CD4-positive, alpha-beta memory T cell (primary cell): ENCODE data around the gene NOL3. TPM values are rescaled to one million over a fixed set of nuclear protein-coding genes. Genes with fewer than 3 reads are reported as not detected.

ENCODE experiments used
- CTCF ChIA-PET: fragments of 350-600 bp; sonication (Branson Sonifier 250); formaldehyde crosslinking; loops from one replicate; lab custom pipeline; 2021; ENCODE audit warnings: inconsistent platforms; ENCODE audit not compliant: partially characterized antibody; lab: Charles Lee
- POLR2A ChIA-PET: fragments of 350-600 bp; sonication (Branson Sonifier 250); formaldehyde crosslinking; loops from one replicate; lab custom pipeline; 2021; ENCODE audit not compliant: partially characterized antibody; lab: Charles Lee
- DNase-seq, 5 donors: peaks; one replicate each; pipeline versions ENCODE4 v3.0.0 to v3.0.0-alpha.2; 2020 to 2022; ENCODE audit warnings: mixed read lengths in 1 of 5
- H3K27ac ChIP-seq: one replicate; pipeline ENCODE4 v1.7.0; 2013; ENCODE audit warnings: low read depth, low read length
- H3K27me3 ChIP-seq: 2 replicates; pipeline ENCODE4 v1.7.0; 2013; ENCODE audit warnings: mild to moderate bottlenecking, low read length, moderate library complexity; ENCODE audit not compliant: insufficient read depth
- H3K36me3 ChIP-seq: 2 replicates; pipeline ENCODE4 v1.7.0; 2013; ENCODE audit warnings: mild to moderate bottlenecking, low read length, moderate library complexity; ENCODE audit not compliant: insufficient read depth
- H3K4me1 ChIP-seq: 2 replicates; pipeline ENCODE4 v1.7.0; 2013; ENCODE audit warnings: mild to moderate bottlenecking, low read length, moderate library complexity; ENCODE audit not compliant: insufficient read depth
- H3K4me3 ChIP-seq, 2 donors: one replicate each; pipeline ENCODE4 v1.7.0; 2013; ENCODE audit warnings: low read length in 2 of 2, mild to moderate bottlenecking in 1 of 2
- H3K9me3 ChIP-seq, 2 donors: one replicate each; pipeline ENCODE4 v1.7.0; 2013; ENCODE audit warnings: low read length in 2 of 2, control low read depth in 1 of 2; ENCODE audit not compliant: control insufficient read depth in 1 of 2
- H3K27ac Mint-ChIP-seq, 7 donors: one replicate each; pipeline ENCODE4 v1.8.0; 2020 to 2021; ENCODE audit warnings: mixed read lengths in 7 of 7, mild to moderate bottlenecking in 6 of 7, inconsistent platforms in 3 of 7, moderate library complexity in 3 of 7
- H3K27me3 Mint-ChIP-seq, 2 donors: one replicate each; pipeline ENCODE4 v1.8.0; 2020 to 2021; ENCODE audit warnings: mixed read lengths in 2 of 2
- H3K36me3 Mint-ChIP-seq, 2 donors: one replicate each; pipeline ENCODE4 v1.8.0; 2020 to 2021; ENCODE audit warnings: mixed read lengths in 2 of 2, inconsistent platforms in 1 of 2, mild to moderate bottlenecking in 1 of 2
- H3K4me1 Mint-ChIP-seq, 4 donors: one replicate each; pipeline ENCODE4 v1.8.0; 2020 to 2021; ENCODE audit warnings: mixed read lengths in 4 of 4, mild to moderate bottlenecking in 1 of 4
- H3K4me3 Mint-ChIP-seq, 8 donors: one replicate each; pipeline ENCODE4 v1.8.0; 2020 to 2021; ENCODE audit warnings: mixed read lengths in 8 of 8, mild to moderate bottlenecking in 7 of 8, moderate library complexity in 6 of 8, inconsistent platforms in 3 of 8
- H3K9me3 Mint-ChIP-seq, 8 donors: one replicate each; pipeline ENCODE4 v1.8.0; 2020 to 2021; ENCODE audit warnings: mixed read lengths in 8 of 8, mild to moderate bottlenecking in 5 of 8, inconsistent platforms in 3 of 8, moderate library complexity in 1 of 8
- intact Hi-C: fragments of 100-400 bp; cut with micrococcal nuclease; formaldehyde crosslinking; loops from one replicate; pipeline ENCODE4 v1.15.1; 2023
- polyA plus RNA-seq, 2 donors: library from polyadenylated mRNA; unstranded; fragments of 300-500 nt; fragmentation: Illumina TruSeq; gene quantifications; one replicate each; pipeline ENCODE4 v1.2.3, GENCODE V29; 2021
- total RNA-seq, 2 experiments: library from RNA; stranded (reverse); gene quantifications; one replicate each; pipeline ENCODE4 v1.2.3, GENCODE V29; 2021

Gene NOL3
- total and polyA plus RNA-seq, 4 experiments from 2014 or later = 1.3 to 12.5 (median 5.7) TPM

DNA sequence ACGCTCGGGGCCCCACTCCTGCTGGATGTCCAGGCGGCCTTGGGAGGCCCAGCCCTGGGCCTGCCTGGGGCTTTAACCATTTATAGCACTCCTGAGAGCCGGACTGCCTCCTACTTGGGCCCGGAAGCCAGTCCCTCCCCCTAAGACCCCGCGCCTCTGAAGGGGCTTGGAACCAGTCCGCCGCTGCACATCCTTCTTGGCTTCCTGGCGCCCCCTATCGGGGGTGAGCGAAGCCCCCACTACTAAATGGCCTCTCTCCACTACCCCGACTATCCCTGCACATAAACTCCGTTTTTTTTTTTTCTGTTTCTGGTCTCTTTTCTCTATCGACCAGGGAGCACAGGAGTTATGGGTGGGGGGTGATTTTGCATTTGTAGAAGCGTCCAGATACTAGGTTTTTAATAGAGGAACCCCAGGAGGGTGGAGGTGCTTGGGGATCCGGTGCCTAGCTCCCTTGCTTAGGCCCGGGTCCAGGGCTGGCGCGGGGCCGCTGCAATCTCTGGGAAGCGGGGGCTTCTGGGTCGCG is 633 bp upstream of the NOL3 start:
- H3K27ac Mint-ChIP-seq = peak overlapping the region in 3 of 7 donors; percentile 59 to 71 (median 63)
- POLR2A ChIA-PET = interaction anchor here (1.3 to 13.9 kb wide), 4 partner anchors 7 to 19 kb away, joined by 6 to 320 read pairs (median 18); partner anchors contain the start of genes B3GNT9, FBXL8, HSF4 and TRADD

DNA sequence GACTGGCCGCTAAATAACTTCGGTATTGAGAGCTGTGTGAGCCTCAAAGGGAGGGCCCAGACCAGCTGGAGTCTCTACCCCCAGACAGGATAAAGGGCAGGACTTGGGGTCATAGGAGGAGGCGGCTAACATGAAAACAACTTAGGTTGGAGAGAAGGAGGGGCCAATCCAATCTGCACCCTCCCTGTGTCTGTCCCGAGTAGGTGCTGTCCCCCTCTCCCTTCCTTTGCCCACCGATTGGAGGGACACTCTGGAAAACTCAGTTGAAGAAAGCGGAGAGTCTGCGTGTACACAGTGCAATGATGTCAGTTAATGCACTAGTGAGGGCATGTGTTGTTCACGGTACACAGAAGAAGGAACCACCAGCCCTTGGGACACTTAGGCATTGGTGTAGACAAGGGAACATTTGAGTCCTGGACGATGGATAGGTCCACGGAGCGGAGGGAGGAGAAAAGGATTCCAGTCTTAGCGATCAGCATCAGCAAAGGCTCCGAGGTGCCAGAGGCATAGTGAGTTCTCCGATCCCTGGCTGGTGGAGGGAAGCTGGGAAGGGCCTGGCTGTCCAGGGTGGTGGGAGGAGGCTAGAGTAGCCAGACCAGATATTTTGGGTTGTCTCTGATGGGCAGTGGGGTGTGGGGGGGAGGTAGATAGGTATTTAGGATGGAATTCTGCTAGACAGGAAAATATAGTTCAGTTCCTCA is 761 bp downstream of the NOL3 start:
- Histone ChIP-seq H3K36me3 (no peaks in the 10 kb centered on the region), H3K4me1 (peaks cover 32% of the 10 kb centered on the region), H3K9me3 (no peaks in the 10 kb centered on the region), H3K27me3 (peaks cover 23% of the 10 kb centered on the region), H3K4me3 (no peak overlapping the region), H3K27ac (no peak overlapping the region)
- no peak for DNase-seq
- Mint-ChIP-seq H3K27me3 (peaks cover 18 to 30% of the 10 kb centered on the region in 2 donors), H3K4me1 (peaks cover 19 to 61% (median 23%) of the 10 kb centered on the region in 4 donors), H3K27ac (peak overlapping the region in 2 of 7 donors; percentile 34 to 64), H3K36me3 (no peaks in the 10 kb centered on the region), H3K4me3 (peak overlapping the region; percentile 10 to 72 (median 48)), H3K9me3 (no peaks in the 10 kb centered on the region)
- CTCF ChIA-PET = interaction anchor here (1.1 to 4.1 kb wide), 2 partner anchors 12 to 153 kb away, joined by 3 to 34 read pairs; partner anchors contain the start of genes FBXL8 and TRADD
- intact Hi-C loops = no loop called here
- POLR2A ChIA-PET = interaction anchor here (0.8 to 13.9 kb wide), 5 partner anchors 8 to 22 kb away, joined by 3 to 320 read pairs (median 6); partner anchors contain the start of genes B3GNT9, FBXL8, HSF4 and TRADD

More for the DNA sequence above, 633 bp upstream of the NOL3 start:
- H3K4me1 Mint-ChIP-seq = peaks cover 18 to 61% (median 23%) of the 10 kb centered on the region in 4 donors
- peak overlapping the region; percentile 21 to 87 (median 79) for H3K4me3 Mint-ChIP-seq
- no peaks in the 10 kb centered on the region for H3K9me3 Mint-ChIP-seq
- Histone ChIP-seq H3K27ac (no peak overlapping the region), H3K4me3 (peak overlapping the region in 1 of 2 donors; percentile 27), H3K4me1 (peaks cover 40% of the 10 kb centered on the region), H3K9me3 (no peaks in the 10 kb centered on the region), H3K27me3 (peaks cover 32% of the 10 kb centered on the region), H3K36me3 (no peaks in the 10 kb centered on the region)
- intact Hi-C loops = no loop called here
- CTCF ChIA-PET = interaction anchor here (0.7 to 4.1 kb wide), 6 partner anchors 11 to 152 kb away, joined by 3 to 34 read pairs (median 4); partner anchors contain the start of genes FBXL8 and TRADD
- DNase-seq = no peak
- H3K36me3 Mint-ChIP-seq = no peaks in the 10 kb centered on the region
- H3K27me3 Mint-ChIP-seq = peaks cover 18 to 37% of the 10 kb centered on the region in 2 donors

DNA sequence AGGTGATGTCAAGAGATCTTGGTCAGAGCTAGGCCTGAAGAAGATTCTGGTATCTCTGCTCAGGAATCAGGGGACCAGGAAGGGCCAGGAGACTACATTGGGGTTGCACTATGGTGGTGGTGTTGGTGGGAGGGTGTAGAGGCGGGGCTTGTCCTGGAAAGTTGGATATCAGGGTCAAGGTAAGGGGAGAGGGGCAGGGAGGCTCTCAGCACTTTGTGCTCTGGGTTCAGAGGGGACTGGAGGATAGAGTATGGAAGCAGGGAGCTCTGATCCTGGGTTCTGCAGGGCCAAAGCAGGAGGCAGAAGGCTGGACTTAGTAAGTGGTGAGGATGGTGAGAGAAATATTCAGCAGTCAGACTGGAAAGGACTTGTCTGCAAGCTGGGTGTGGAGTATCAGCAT is 3.0 kb downstream of the NOL3 start:
- no peak for DNase-seq
- Mint-ChIP-seq H3K36me3 (no peaks in the 10 kb centered on the region), H3K27me3 (peaks cover 8 to 20% of the 10 kb centered on the region in 2 donors), H3K9me3 (no peaks in the 10 kb centered on the region), H3K4me3 (peak overlapping the region; percentile 81 to 95 (median 88)), H3K4me1 (peaks cover 25 to 62% (median 32%) of the 10 kb centered on the region in 4 donors), H3K27ac (peak overlapping the region in 4 of 7 donors; percentile 16 to 96 (median 74))
- H3K4me3 ChIP-seq = peak overlapping the region in 1 of 2 donors; percentile 68
- H3K36me3 ChIP-seq = no peaks in the 10 kb centered on the region
- CTCF ChIA-PET = interaction anchor here (1.0 to 6.1 kb wide), 6 partner anchors 11 to 160 kb away, joined by 3 to 71 read pairs (median 23); partner anchors contain the start of genes FBXL8, MATCAP1 and TRADD
- no peaks in the 10 kb centered on the region for H3K9me3 ChIP-seq
- intact Hi-C loops = no loop called here
- H3K27ac ChIP-seq = no peak overlapping the region
- POLR2A ChIA-PET = interaction anchor here (4.1 to 13.9 kb wide), 3 partner anchors 10 to 22 kb away, joined by 21 to 320 read pairs (median 31); partner anchors contain the start of genes B3GNT9, FBXL8, HSF4 and MATCAP1
- H3K27me3 ChIP-seq = peaks cover 14% of the 10 kb centered on the region
- peaks cover 43% of the 10 kb centered on the region for H3K4me1 ChIP-seq

DNA sequence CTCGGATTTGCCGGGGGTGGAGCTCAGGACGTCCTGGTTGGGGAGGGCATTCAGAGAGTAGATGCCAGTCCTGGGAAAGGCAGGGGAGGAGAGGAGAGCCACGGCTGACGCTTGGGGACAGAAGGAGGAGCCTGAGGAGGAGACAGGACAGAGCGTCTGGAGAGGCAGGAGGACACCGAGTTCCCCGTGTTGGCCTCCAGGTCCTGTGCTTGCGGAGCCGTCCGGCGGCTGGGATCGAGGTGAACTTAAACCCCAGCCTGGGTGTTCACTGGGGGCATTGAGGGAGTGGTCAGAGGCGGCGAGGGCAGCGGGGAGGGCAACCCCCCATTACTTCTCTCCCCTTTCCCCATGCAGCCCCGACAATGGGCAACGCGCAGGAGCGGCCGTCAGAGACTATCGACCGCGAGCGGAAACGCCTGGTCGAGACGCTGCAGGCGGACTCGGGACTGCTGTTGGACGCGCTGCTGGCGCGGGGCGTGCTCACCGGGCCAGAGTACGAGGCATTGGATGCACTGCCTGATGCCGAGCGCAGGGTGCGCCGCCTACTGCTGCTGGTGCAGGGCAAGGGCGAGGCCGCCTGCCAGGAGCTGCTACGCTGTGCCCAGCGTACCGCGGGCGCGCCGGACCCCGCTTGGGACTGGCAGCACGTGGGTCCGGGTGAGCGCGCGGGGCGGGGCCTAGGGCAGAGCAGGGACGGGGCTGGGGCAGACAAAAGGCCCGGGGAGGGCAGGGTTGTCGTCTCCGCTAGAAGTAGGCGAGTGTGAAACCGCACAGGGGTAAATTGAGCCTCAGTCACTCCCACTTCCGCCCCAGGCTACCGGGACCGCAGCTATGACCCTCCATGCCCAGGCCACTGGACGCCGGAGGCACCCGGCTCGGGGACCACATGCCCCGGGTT is 3.7 kb downstream of the NOL3 start:
- ChIA-PET CTCF (interaction anchor here (1.0 to 6.1 kb wide), 7 partner anchors 11 to 197 kb away, joined by 3 to 71 read pairs (median 14); partner anchors contain the start of genes FBXL8, MATCAP1 and TRADD), POLR2A (interaction anchor here (0.9 to 13.9 kb wide), 6 partner anchors 10 to 22 kb away, joined by 4 to 320 read pairs (median 18); partner anchors contain the start of genes B3GNT9, E2F4, EXOC3L1 and FBXL8)
- Histone ChIP-seq H3K27me3 (peaks cover 14% of the 10 kb centered on the region), H3K36me3 (no peaks in the 10 kb centered on the region), H3K27ac (peak overlapping the region; percentile 20), H3K9me3 (no peaks in the 10 kb centered on the region), H3K4me1 (peaks cover 49% of the 10 kb centered on the region), H3K4me3 (peak overlapping the region; percentile 29 to 68)
- no peaks in the 10 kb centered on the region for H3K36me3 Mint-ChIP-seq
- H3K27me3 Mint-ChIP-seq = peaks cover 5 to 18% of the 10 kb centered on the region in 2 donors
- intact Hi-C loops = loop anchor here (1.0 kb wide), 1 partner anchor 15 kb away; the partner anchor contains the start of genes FBXL8 and TRADD
- H3K4me3 Mint-ChIP-seq = peak overlapping the region; percentile 81 to 95 (median 88)
- peak; percentile 61 to 78 (median 64) for DNase-seq
- H3K27ac Mint-ChIP-seq = peak overlapping the region; percentile 61 to 96 (median 78)
- no peaks in the 10 kb centered on the region for H3K9me3 Mint-ChIP-seq
- H3K4me1 Mint-ChIP-seq = peaks cover 26 to 66% (median 37%) of the 10 kb centered on the region in 4 donors

DNA sequence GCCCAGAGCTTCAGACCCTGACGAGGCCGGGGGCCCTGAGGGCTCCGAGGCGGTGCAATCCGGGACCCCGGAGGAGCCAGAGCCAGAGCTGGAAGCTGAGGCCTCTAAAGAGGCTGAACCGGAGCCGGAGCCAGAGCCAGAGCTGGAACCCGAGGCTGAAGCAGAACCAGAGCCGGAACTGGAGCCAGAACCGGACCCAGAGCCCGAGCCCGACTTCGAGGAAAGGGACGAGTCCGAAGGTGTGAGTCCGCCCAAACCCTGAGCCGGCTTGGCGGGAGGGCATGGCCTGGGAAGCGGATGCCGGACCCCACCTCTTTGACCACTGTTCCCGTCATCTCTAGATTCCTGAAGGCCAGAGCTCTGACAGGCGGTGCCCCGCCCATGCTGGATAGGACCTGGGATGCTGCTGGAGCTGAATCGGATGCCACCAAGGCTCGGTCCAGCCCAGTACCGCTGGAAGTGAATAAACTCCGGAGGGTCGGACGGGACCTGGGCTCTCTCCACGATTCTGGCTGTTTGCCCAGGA is 4.4 kb downstream of the NOL3 start:
- Mint-ChIP-seq H3K4me3 (peak overlapping the region in 1 of 8 donors; percentile 26), H3K27ac (peak overlapping the region in 2 of 7 donors; percentile 42 to 47)
- H3K27me3 ChIP-seq = peaks cover 7% of the 10 kb centered on the region

More for the DNA sequence above, 4.4 kb downstream of the NOL3 start:
- H3K27ac ChIP-seq = peak overlapping the region; percentile 20
- peaks cover 5 to 16% of the 10 kb centered on the region in 2 donors for H3K27me3 Mint-ChIP-seq
- intact Hi-C loops = loop anchor here (1.0 kb wide), 1 partner anchor 15 kb away; the partner anchor contains the start of genes FBXL8 and TRADD
- H3K4me1 Mint-ChIP-seq = peaks cover 25 to 62% (median 36%) of the 10 kb centered on the region in 4 donors
- H3K36me3 ChIP-seq = no peaks in the 10 kb centered on the region
- peak overlapping the region in 1 of 2 donors; percentile 68 for H3K4me3 ChIP-seq
- POLR2A ChIA-PET = interaction anchor here (0.9 to 13.9 kb wide), 6 partner anchors 10 to 23 kb away, joined by 4 to 320 read pairs (median 18); partner anchors contain the start of genes B3GNT9, E2F4, EXOC3L1 and FBXL8
- H3K36me3 Mint-ChIP-seq = no peaks in the 10 kb centered on the region
- H3K9me3 Mint-ChIP-seq = no peaks in the 10 kb centered on the region
- no peak for DNase-seq
- CTCF ChIA-PET = interaction anchor here (1.0 to 6.1 kb wide), 7 partner anchors 10 to 198 kb away, joined by 3 to 71 read pairs (median 14); partner anchors contain the start of genes FBXL8, MATCAP1 and TRADD
- peaks cover 42% of the 10 kb centered on the region for H3K4me1 ChIP-seq
- H3K9me3 ChIP-seq = no peaks in the 10 kb centered on the region
